GM21786 (cell line): Measurements from ENCODE around the gene RAB9B.
"Not testable (repeated sequence)": the region's sequence is repeated elsewhere in the genome, so short reads cannot be mapped to it uniquely, and the experiment has no call there.

ENCODE experiments used
- ATAC-seq: cut with Tn5 transposase; IDR thresholded peaks from one replicate; pipeline ENCODE4 v1.9.1; 2021; ENCODE audit not compliant: unreplicated experiment

RAB9B gene

GRCh38 chrX:103817101-103817500, 15.0 kb downstream of the RAB9B start:
- ATAC-seq: not testable (repeated sequence)

DNA sequence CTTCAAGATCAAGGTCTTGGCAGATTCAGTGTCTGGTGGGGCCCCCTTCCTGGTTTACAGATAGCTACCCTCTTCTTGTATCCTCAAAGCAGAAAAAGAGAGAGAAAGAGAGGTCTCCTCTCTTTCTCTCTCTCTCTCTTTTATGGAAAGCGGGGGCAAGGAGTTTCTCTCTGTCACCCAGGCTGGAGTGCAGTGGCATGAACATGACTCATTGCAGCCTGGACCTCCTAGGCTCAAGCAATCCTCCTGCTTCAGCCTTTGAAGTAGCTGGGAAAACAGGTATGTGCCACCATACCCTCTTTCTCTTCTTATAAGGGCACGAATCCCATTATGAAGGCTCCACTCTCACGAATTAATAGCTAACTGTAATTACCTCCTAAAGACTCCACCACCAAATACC, 20.2 kb downstream of the RAB9B start:
- no peak for ATAC-seq

- no peak for ATAC-seq
Observed at GRCh38 chrX:103806862-103807474, 25.1 kb downstream of the RAB9B start.

DNA sequence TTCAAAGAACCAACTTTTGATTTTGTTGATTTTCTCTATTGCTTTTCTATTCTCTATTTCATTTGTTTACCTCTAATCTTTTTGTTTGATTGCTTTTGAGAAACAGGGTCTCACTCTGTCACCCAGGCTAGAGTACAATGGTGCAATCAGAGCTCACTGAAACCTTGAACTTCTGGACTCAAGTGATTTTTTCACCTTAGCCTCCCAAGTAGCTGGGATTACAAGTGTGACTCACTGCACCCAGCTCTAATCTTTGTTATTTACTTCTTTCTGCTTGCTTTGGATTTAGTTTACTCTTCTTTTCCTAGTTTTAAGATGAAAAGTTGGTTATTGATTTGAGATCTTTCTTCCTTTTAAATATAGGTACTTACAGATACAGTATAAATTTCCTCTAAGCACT, 26.2 kb downstream of the RAB9B start:
- ATAC-seq: no peak

DNA sequence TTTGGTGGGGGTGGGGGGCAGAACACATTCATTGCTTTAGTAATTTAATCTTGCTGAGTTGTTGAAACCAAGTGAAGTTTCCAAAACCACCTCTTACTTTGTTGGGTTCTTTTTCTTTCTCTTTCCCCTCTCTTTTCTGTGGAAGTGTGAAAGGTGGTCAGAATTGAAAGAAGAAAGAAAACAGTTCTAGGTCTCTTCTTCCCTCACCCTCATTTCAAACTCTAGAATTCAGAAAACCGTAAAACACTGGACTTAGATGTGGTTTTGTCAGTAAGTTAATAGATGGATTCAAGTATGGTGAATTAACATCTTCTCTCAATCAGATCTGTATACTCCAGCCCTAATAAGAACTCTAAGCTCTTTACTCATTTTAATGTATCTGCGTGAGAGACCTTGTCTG, 31.7 kb downstream of the RAB9B start:
- ATAC-seq: no peak

DNA sequence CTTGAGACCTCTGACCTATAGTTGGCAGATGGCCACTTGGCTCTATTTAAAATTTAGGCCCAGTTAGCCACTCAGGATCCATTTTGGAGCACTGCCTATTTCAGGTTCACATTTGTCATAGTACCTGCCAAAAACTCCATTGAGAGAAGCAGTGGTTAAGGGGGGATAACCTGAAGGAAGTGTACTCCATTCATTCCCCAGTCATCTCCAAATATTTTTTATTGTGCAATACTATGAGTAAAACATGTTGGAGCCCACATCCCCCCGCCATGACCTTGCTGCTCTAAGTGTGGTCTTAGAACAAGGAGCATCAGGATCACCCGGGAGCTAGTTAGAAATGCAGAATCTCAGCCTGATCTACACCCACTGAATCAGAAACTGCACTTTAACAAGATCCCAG, 34.4 kb downstream of the RAB9B start:
- no peak for ATAC-seq

GRCh38 chrX:103794119-103794518, 37.9 kb downstream of the RAB9B start:
- no peak for ATAC-seq

DNA sequence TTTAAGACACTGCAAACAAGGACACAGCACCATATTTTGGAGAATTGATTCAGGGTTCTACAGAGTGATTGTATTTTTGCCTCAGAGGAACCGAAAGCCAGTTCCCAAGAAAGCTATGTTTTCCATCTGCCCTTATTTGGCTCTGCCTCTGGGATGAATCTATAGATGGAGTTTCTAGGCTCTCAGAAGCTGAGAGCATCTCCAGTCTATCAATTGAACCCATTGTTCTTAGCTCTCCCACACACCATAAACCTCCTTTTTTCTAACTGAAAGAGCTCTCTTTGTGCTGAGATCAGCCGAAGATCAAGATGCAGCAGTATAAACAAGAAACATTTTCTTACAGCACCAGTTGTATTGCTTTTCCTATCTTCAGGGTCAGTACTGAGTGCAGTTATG, 38.5 kb downstream of the RAB9B start:
- ATAC-seq: no peak

- no peak for ATAC-seq
Observed at GRCh38 chrX:103792916-103793544, 39.0 kb downstream of the RAB9B start.

DNA sequence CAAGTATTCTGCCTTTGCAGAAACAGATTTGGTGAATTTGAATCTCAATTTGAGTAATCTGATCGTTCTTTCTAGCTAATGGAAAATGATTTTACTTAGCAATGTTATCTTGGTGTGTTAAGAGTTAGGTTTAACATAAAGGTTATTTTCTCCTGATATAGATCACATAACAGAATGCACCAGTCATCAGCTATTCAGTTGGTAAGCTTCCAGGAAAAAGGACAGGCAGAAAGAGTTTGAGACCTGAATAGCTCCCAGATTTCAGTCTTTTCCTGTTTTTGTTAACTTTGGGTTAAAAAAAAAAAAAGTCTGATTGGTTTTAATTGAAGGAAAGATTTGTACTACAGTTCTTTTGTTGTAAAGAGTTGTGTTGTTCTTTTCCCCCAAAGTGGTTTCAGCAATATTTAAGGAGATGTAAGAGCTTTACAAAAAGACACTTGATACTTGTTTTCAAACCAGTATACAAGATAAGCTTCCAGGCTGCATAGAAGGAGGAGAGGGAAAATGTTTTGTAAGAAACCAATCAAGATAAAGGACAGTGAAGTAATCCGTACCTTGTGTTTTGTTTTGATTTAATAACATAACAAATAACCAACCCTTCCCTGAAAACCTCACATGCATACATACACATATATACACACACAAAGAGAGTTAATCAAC, 40.1 kb downstream of the RAB9B start:
- ATAC-seq: no peak

DNA sequence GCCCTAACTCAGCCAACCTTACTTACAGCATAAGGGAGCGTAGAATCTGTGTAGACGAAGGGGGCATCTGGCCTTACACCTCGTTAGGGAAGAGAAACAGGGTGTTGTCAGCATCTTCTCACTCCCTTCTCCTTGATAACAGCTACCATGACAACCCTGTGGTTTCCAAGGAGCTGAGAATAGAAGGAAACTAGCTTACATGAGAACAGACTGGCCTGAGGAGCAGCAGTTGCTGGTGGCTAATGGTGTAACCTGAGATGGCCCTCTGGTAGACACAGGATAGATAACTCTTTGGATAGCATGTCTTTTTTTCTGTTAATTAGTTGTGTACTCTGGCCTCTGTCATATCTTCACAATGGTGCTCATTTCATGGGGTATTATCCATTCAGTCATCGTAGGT, 40.8 kb downstream of the RAB9B start:
- no peak for ATAC-seq

GRCh38 chrX:103789004-103789403, 43.1 kb downstream of the RAB9B start:
- peak; percentile 90 for ATAC-seq

GRCh38 chrX:103783971-103784370, 48.1 kb downstream of the RAB9B start:
- ATAC-seq: no peak

- no peak for ATAC-seq
Observed at GRCh38 chrX:103783196-103783595, 48.9 kb downstream of the RAB9B start.

GRCh38 chrX:103782640-103783039, 49.4 kb downstream of the RAB9B start:
- no peak for ATAC-seq

GRCh38 chrX:103781706-103782105, 50.4 kb downstream of the RAB9B start:
- ATAC-seq: no peak

GRCh38 chrX:103781062-103781402, 51.0 kb downstream of the RAB9B start:
- ATAC-seq: no peak

- ATAC-seq: no peak
Observed at GRCh38 chrX:103780336-103781061, 51.6 kb downstream of the RAB9B start.

GRCh38 chrX:103779141-103779789, 52.8 kb downstream of the RAB9B start:
- no peak for ATAC-seq

DNA sequence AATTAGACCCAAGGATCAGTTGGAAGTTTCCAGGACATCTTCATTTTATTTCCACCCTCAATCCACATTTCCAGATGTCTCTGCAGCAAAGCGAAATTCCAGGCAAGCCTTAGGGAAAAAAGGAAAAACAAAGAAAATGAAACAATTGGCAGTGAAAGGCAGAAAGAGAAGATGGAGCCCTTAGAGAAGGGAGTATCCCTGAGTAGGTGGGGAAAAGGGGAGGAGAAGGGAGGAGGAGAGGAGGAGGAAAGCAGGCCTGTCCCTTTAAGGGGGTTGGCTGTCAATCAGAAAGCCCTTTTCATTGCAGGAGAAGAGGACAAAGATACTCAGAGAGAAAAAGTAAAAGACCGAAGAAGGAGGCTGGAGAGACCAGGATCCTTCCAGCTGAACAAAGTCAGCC, 55.5 kb downstream of the RAB9B start, which contains the start of gene PLP1:
Gene PLP1, plus strand, starts transcription at position 295 of the 400 bp plus-strand sequence. CDS start 156 bp downstream, outside the sequence.
- no peak for ATAC-seq

DNA sequence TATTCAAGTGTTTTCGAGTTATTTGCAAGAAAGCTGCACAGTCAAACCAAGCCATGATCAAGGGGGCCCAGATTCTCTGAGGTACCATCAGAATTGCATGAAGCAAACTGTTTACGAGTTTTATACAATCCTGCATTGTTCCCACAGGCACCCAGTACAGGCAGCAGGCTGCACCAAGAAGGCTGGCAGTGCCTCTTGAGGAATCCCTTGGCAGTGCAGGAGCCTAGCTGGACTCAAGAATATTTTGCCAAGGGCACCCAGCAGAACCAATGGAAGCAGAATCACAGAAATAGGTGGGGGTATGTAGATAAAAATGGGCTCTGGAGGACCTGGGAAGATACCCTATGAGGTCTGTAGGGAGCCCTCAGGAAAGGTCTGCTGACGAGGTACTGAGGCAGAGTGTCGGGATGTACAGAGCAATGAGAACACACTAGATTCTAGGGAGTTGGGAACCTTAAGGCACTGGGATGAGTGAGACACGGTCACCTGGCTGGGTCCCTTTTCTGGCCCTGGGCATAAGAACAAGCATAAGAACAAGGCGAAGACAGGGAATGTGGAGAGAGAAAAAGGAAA, 57.9 kb downstream of the RAB9B start:
- no peak for ATAC-seq
